Stimulated activated CD8-positive, alpha-beta memory T cell treated with anti-CD3 and anti-CD28 coated beads, Interleukin-12 subunit alpha, Interleukin-12 subunit beta, amount 100 ng/mL, for 24 hours (primary cell): ENCODE data around the gene SPATA6L.
"Not testable (repeated sequence)": the region's sequence is repeated elsewhere in the genome, so short reads cannot be mapped to it uniquely, and the experiment has no call there.

ENCODE experiments used
- DNase-seq: peaks from one replicate; pipeline ENCODE4 v3.0.0-alpha.2; 2020; ENCODE audit errors: extremely low read depth

Gene SPATA6L

DNA sequence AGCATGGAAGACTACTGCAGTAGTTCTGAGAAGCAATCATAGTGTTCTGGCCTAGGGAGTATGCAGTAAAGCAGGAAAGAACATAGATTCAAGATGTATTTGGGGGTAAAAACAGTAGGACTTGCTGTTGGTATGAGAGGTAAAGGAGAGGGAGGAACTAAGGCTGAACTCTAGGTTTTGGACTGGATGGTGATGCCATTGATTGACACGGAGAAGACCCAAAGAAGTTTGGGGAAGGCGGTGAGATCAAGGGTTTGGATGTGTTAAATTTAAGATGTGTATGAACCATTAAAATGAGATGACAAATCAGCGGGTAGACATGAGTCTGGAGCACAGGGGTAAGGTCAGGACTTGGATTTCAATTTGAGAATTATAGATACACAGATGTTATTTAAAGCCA is 11.1 kb upstream of the SPATA6L start:
- no peak for DNase-seq

DNA sequence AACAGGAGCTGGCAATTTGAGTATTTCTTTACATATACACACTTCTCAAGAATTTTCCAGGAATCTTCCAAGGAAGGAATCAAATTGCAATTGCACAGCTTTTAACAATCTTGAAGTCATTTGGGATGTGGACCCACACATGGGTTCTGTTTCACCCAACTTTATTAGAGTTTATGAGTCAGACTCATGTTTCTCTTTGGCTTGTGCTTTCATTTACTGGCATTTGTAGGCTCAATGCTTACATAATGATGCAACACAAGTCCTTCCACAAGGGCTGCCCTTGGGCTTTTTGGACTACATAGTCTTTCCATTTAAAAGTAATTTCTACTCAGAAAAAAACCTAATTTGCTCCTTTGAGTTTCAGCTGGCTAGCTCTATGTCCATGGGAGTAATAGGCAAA is 8.5 kb upstream of the SPATA6L start:
- DNase-seq, result no peak

DNA sequence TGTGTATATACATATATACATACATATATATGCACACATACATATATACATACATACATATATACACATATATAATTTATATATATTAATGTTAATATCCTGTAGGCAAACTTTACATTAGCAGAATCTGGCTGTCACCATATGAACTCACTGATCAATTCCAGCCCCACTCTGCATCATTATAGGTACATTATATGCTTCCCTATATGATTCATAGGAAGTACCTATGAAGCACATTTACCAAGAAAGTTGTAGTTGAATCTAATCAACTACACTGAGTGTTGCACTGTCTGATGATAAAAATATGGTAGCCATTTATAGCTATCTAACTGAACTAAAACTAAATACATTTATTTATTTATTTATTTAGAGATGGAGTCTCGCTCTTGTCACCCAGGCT is 5.5 kb upstream of the SPATA6L start:
- DNase-seq, result no peak

GRCh38 chr9:4670591-4670990 is 4.3 kb upstream of the SPATA6L start:
- no peak for DNase-seq

DNA sequence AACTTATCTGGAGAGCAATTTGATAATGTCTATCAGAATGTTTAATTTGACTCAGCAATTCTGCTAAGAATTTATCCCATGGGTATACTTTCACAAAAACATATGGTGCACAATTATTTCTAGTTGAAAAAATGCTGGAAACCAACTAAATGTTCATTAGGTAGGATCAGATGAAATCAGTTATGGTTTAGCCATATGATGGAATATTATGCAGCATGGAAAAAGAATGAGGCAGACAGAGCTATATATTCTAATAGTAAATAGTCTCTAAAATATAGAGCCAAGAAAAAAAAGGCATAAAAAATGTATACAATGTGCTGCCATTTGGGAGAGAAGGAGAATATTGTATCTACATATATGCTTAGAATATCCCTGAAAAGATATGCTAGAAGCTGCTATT is 3.6 kb upstream of the SPATA6L start:
- no peak for DNase-seq

DNA sequence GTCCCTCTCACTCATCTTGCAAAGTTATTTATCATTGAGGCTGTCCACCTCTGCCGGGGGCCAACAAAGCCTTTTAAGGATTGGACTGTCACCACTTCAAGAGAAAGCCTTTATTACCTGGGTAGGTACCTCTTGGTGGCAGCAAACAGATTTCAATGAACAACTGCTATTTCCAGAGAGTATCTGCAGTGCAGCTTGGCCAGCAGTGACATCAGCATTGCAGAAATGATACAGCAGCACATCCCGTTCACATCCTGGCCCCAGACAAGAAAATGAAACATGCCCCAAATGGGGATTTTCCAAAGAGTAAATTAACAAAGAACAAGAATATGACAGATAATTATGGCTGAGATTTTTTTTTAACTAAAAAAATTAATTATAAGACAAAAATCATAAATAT is 2.3 kb upstream of the SPATA6L start:
- DNase-seq, result no peak

DNA sequence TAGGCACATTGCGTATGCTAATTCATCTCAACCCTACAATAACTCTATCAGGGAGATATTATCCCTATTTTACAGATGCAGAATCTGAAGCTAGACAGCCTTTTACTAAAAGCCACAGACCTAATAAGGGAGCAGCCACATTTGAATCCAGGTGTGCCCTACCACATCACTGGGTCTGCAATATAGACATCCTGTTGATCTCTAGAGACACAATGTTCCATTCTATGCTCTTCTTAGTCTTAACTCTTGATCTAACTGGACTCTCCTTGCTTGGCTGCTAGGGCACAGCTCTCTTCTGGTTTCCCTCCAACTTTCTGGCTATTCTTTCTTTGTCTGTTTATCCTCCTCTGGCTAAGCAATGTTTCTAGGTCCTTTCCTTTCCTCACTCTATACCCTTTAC is 1.4 kb upstream of the SPATA6L start:
- DNase-seq, result no peak

DNA sequence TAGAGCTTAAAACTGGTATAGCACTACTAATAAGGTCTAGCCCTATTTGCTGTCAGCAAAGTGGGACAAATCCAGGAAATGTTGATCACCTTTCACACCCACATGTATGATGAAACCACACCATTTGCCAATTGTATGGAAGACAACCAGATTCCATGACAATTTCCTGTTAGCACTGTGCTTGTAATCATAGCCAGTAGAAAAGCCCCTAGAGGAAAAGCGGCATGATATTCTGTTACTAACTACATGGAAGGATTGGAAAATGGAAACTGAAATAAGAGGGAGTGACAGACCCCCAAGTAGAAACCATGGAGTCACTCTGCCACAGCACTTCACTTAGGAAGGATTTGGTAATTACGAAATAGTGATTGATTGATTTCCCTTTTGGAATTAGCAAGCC is 923 bp downstream of the SPATA6L start:
- DNase-seq, result no peak

DNA sequence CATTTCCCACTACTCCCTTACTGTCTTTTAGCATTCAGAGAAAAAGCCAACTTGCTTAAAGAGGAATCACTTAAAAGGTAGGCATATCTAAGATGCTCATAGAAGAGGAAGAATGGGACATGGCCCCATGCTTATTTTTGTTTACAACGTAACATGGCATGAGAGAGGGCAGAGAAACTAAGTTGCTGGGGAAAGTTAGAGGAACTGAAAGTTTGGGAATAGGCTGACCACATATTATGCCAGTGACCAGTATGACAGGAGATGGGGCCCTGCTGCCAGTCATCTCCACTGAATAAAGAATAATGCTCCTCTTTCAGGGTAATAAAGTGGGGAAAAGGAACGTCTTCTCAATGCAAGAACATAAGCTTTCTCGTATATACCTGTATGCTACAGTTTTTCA is 2.3 kb downstream of the SPATA6L start:
- no peak for DNase-seq

- no peak for DNase-seq
Measured at GRCh38 chr9:4662989-4663792, 3.1 kb downstream of the SPATA6L start.

DNA sequence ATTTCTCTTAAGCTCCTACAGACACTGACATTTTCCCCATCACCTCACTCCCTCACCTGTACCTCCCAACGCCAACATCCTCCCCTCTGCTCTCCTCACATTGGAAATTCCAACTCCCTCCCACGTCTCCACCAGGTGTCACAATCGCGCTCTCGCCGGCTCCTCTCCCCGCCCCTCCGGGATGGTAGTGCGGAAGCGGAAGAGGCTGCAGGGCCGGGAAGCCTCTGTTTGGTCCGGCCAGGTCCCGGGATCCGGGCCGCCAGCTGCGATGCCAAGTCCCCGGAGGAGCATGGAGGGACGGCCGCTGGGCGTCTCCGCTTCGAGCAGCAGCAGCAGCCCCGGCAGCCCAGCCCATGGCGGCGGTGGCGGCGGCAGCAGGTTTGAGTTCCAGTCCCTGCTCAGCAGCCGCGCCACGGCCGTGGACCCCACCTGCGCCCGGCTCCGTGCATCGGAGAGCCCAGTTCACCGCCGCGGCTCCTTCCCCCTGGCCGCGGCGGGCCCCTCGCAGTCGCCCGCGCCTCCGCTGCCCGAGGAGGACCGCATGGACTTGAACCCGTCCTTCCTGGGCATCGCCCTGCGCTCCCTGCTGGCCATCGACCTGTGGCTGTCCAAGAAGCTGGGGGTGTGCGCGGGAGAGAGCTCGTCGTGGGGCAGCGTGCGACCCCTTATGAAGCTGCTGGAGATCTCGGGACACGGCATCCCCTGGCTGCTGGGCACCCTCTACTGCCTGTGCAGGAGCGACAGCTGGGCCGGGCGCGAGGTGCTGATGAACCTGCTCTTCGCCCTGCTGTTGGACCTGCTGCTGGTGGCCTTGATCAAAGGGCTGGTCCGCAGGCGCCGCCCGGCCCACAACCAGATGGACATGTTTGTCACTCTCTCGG is 3.9 kb downstream of the SPATA6L start, which contains the start of gene PLPP6:
PLPP6 (plus strand) TSS at position 187 of the 881 bp plus-strand sequence; CDS start at position 269, 82 bp downstream.
- no peak for DNase-seq

- no peak for DNase-seq
Measured at GRCh38 chr9:4661611-4662010, 4.7 kb downstream of the SPATA6L start.

GRCh38 chr9:4661165-4661564 is 5.1 kb downstream of the SPATA6L start:
- no peak for DNase-seq

DNA sequence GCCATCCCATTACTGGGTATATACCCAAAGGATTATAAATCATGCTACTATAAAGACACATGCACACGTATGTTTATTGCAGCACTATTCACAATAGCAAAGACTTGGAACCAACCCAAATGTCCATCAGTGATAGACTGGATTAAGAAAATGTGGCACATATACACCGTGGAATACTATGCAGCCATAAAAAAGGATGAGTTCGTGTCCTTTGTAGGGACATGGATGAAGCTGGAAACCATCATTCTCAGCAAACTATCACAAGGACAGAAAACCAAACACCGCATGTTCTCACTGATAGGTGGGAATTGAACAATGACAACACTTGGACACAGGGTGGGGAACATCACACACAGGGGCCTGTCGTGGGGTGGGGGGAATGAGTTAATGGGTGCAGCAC is 5.6 kb downstream of the SPATA6L start:
- not testable (repeated sequence) for DNase-seq

DNA sequence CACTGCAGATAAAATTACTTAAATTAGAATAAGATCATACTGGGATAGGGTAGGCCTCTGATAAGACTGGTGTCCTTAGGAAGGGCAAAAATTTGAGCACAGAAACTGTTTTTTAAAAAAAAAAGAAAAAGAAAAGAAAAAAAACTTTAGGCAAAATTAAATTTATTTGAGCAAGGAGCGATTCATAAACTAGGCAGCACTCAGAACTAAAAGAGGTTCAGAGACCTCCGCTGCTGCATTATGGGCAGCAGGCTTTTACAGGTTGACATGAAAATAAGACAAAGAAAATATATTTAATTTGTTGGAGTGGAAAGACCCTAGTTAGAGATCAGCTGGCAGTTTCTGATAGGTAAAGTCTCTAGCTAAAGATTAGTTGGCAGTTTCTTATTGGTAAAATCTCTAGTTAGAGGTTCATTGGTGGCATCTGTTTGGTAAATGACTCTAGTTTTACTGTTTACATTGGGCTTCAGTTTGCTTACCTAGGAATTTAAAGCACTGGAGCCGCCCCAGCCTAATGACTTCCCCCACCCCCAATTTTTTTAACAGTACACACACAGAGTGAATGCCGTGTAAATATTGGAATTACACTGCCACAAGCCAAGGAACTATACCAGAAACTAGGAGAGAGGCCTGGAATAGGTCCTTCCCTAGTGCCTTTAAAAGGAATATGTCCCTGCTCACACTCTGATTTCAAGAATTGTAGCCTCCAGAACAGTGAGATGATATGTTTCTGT is 8.7 kb downstream of the SPATA6L start:
- DNase-seq, result no peak

DNA sequence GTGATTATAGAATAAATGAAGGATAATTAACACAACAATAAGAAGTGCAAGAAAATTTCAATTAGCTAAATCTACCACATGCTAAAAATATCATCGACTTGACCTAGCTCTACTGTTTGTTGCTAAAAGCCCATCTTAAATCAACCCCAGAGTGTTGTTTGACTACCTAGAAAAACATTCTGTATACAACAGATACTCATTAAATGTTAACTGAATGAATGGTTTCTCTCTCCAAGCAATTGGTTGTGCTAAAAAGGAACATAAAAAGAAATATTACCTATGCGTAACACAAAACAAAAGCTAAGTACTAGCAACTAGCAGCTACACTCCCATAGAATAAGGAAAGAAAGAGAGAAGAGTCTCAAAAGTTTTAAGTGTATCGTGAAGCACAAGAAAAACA is 9.7 kb downstream of the SPATA6L start:
- DNase-seq, result no peak

- DNase-seq, result not testable (repeated sequence)
Measured at GRCh38 chr9:4656196-4656595, 10.1 kb downstream of the SPATA6L start.

GRCh38 chr9:4654538-4654937 is 11.7 kb downstream of the SPATA6L start:
- DNase-seq, result no peak

DNA sequence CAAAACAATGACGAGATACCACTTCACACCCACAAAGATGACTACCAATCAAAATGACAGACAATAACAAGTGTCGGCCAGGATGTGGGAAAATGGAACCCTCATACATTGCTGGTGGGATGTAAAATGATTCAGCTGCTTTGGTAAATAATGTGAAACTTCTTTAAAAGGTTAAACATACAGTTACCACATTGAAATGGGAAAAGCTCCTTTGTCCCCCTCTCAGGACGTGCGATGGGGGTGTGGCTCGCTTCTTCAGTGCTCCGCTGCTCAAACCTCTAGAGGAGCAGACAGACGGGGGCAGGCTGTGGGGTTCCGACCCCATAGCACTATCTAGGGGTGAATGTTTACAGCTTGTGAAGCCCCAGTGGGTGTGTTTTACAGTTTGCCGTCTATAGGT is 12.2 kb downstream of the SPATA6L start:
- DNase-seq, result no peak

DNA sequence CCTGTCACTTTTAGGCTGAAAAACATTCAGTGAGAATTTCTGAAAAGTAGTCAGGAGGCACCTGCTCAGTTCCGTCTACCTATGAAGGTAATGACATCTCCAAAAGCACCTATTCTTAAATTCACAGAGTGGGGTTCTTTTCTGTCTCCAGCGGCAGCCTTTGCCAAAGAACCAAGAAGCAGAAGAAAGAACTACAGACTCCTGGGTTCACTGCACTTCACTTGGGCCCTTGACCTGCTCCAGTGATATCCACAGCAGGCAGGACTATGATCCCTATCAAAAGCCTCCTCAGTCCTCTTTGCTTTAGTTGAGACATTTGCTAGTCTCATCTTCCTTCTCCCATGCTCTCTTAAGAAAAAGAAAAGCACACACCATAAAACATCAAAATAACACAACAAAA is 23.9 kb downstream of the SPATA6L start:
- DNase-seq, result no peak

- no peak for DNase-seq
Measured at GRCh38 chr9:4640027-4640426, 26.3 kb downstream of the SPATA6L start.

DNA sequence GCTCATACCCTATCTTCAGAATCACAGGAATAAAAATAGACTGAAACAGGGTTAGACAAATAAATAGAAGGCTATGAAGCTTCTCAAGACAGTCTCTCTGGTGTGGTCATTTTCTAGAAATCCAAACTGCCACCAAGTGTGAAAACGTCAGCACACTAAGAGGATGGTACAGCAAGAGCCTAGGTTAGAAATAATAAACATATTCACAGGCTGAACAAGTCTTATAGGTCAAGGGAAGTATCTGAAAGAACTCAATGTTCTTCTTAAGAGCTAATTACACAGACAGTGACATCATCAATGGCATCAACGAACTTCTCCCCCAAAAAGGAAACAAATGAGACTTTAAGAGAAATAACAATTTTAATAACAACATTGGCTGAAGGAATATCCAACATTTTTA is 26.9 kb downstream of the SPATA6L start:
- no peak for DNase-seq
